GM19372 (cell line): Measurements from ENCODE around the gene APBB1.

ENCODE experiments used
- ATAC-seq: cut with Tn5 transposase; IDR thresholded peaks from one replicate; pipeline ENCODE4 v1.9.1; 2021; ENCODE audit warnings: mild to moderate bottlenecking, low read depth, moderate library complexity; ENCODE audit not compliant: unreplicated experiment

Gene APBB1

GRCh38 chr11:6419009-6419631 is at the start of gene APBB1:
Gene APBB1, minus strand, starts transcription at chr11:6419094. Its CDS starts 7,747 bp downstream, at chr11:6411347.
- peak; percentile 66 for ATAC-seq

- ATAC-seq, result no peak
Measured at GRCh38 chr11:6459099-6459450, 40.2 kb upstream of the APBB1 start.

- ATAC-seq, result no peak
Measured at GRCh38 chr11:6458352-6459098, 39.6 kb upstream of the APBB1 start.

GRCh38 chr11:6457581-6458320 is 38.9 kb upstream of the APBB1 start:
- no peak for ATAC-seq

- ATAC-seq, result no peak
Measured at GRCh38 chr11:6456361-6457073, 37.6 kb upstream of the APBB1 start.

GRCh38 chr11:6455070-6455469 is 36.2 kb upstream of the APBB1 start:
- no peak for ATAC-seq

- no peak for ATAC-seq
Measured at GRCh38 chr11:6453152-6453551, 34.3 kb upstream of the APBB1 start.

GRCh38 chr11:6452219-6452618 is 33.3 kb upstream of the APBB1 start:
- no peak for ATAC-seq

- no peak for ATAC-seq
Measured at GRCh38 chr11:6448574-6448973, 29.7 kb upstream of the APBB1 start.

- ATAC-seq, result peak; percentile 80
Measured at GRCh38 chr11:6443269-6444003, 24.5 kb upstream of the APBB1 start.

GRCh38 chr11:6442441-6442840 is 23.5 kb upstream of the APBB1 start:
- ATAC-seq, result no peak

GRCh38 chr11:6440906-6441358 is 22.0 kb upstream of the APBB1 start, which contains the start of gene HPX:
Gene HPX, minus strand, starts transcription at chr11:6440987. Its CDS starts 24 bp downstream, at chr11:6440963.
- no peak for ATAC-seq

GRCh38 chr11:6438979-6439571 is 20.2 kb upstream of the APBB1 start:
- no peak for ATAC-seq

GRCh38 chr11:6437993-6438392 is 19.1 kb upstream of the APBB1 start:
- ATAC-seq, result no peak

GRCh38 chr11:6437423-6437822 is 18.5 kb upstream of the APBB1 start:
- ATAC-seq, result no peak

GRCh38 chr11:6433998-6434660 is 15.2 kb upstream of the APBB1 start:
- no peak for ATAC-seq

GRCh38 chr11:6431861-6432260 is 13.0 kb upstream of the APBB1 start:
- ATAC-seq, result no peak

- ATAC-seq, result no peak
Measured at GRCh38 chr11:6427516-6427915, 8.6 kb upstream of the APBB1 start.

- no peak for ATAC-seq
Measured at GRCh38 chr11:6420677-6421076, 1.8 kb upstream of the APBB1 start.
